H9 (cell line): ENCODE measurements around the gene HMGA1. TPM values are rescaled to one million over a fixed set of nuclear protein-coding genes. Genes with fewer than 3 reads are reported as not detected.

Experiments
- DNase-seq: peaks from one replicate; pipeline ENCODE4 v3.0.0-alpha.2; 2017
- H2AFZ ChIP-seq: one replicate; pipeline ENCODE4 v1.6.1; 2013; ENCODE audit warnings: mild to moderate bottlenecking, low read length, control low read depth, moderate library complexity
- H2AK5ac ChIP-seq: 2 replicates; pipeline ENCODE4 v1.6.1; 2013; ENCODE audit warnings: low read length, control low read depth, mixed read lengths; ENCODE audit not compliant: insufficient read length
- H2BK120ac ChIP-seq: one replicate; pipeline ENCODE4 v1.6.1; 2013; ENCODE audit warnings: low read depth, mild to moderate bottlenecking, low read length, control low read depth, inconsistent platforms; ENCODE audit not compliant: poor library complexity, severe bottlenecking
- H2BK12ac ChIP-seq: 2 replicates; pipeline ENCODE4 v1.6.1; 2013; ENCODE audit warnings: low read length, control low read depth, mixed read lengths, low read depth; ENCODE audit not compliant: insufficient read length
- H2BK15ac ChIP-seq: 2 replicates; pipeline ENCODE4 v1.6.1; 2013; ENCODE audit warnings: low read depth, low read length, control low read depth
- H2BK20ac ChIP-seq: one replicate; pipeline ENCODE4 v1.6.1; 2013; ENCODE audit warnings: low read depth, mild to moderate bottlenecking, low read length, control low read depth, inconsistent platforms; ENCODE audit not compliant: poor library complexity, severe bottlenecking
- H2BK5ac ChIP-seq: 2 replicates; pipeline ENCODE4 v1.6.1; 2013; ENCODE audit warnings: low read length, control low read depth, mixed read lengths; ENCODE audit not compliant: insufficient read length
- H3K14ac ChIP-seq: 2 replicates; pipeline ENCODE4 v1.6.1; 2013; ENCODE audit warnings: low read length, control low read depth; ENCODE audit not compliant: insufficient read depth
- H3K18ac ChIP-seq: 2 replicates; pipeline ENCODE4 v1.6.1; 2013; ENCODE audit warnings: low read depth, mild to moderate bottlenecking, mixed read lengths, low read length, control low read depth; ENCODE audit not compliant: insufficient read length
- H3K23ac ChIP-seq: 2 replicates; pipeline ENCODE4 v1.6.1; 2013; ENCODE audit warnings: low read length, control low read depth, mixed read lengths, low read depth; ENCODE audit not compliant: insufficient read length
- H3K23me2 ChIP-seq: 2 replicates; pipeline ENCODE4 v1.6.1; 2013; ENCODE audit warnings: low read depth, mild to moderate bottlenecking, mixed read lengths, low read length, control low read depth; ENCODE audit not compliant: insufficient read length, poor library complexity, severe bottlenecking
- H3K27ac ChIP-seq: 2 replicates; pipeline ENCODE4 v1.5.1; 2013; ENCODE audit warnings: low read length, control low read depth, mixed read lengths, low read depth; ENCODE audit not compliant: insufficient read length
- H3K27me3 ChIP-seq: 2 replicates; pipeline ENCODE4 v1.6.1; 2013; ENCODE audit warnings: low read length, control low read depth, inconsistent platforms; ENCODE audit not compliant: insufficient read depth
- H3K4ac ChIP-seq: 2 replicates; pipeline ENCODE4 v1.6.1; 2013; ENCODE audit warnings: low read depth, mild to moderate bottlenecking, control low read depth, inconsistent platforms, low read length, moderate library complexity
- H3K4me1 ChIP-seq: 2 replicates; pipeline ENCODE4 v1.6.1; 2013; ENCODE audit warnings: low read length, control low read depth, inconsistent platforms; ENCODE audit not compliant: insufficient read depth
- H3K4me2 ChIP-seq: 2 replicates; pipeline ENCODE4 v1.6.1; 2013; ENCODE audit warnings: low read length, control low read depth, mixed read lengths; ENCODE audit not compliant: insufficient read length, insufficient read depth
- H3K56ac ChIP-seq: 2 replicates; pipeline ENCODE4 v1.6.1; 2013; ENCODE audit warnings: low read depth, mild to moderate bottlenecking, mixed read lengths, low read length, control low read depth; ENCODE audit not compliant: insufficient read length
- H3K79me1 ChIP-seq: 2 replicates; pipeline ENCODE4 v1.6.1; 2013; ENCODE audit warnings: low read depth, mild to moderate bottlenecking, moderate library complexity, low read length, control low read depth, inconsistent platforms; ENCODE audit not compliant: insufficient read depth, poor library complexity, severe bottlenecking
- H3K79me2 ChIP-seq: 2 replicates; pipeline ENCODE4 v1.6.1; 2013; ENCODE audit warnings: low read length, control low read depth, inconsistent platforms; ENCODE audit not compliant: insufficient read depth
- H3K9ac ChIP-seq: 2 replicates; pipeline ENCODE4 v1.6.1; 2013; ENCODE audit warnings: low read length, control low read depth, mixed read lengths; ENCODE audit not compliant: insufficient read length; ENCODE audit errors: extremely low read depth
- H3K9me3 ChIP-seq: one replicate; pipeline ENCODE4 v1.6.1; 2013; ENCODE audit warnings: low read depth, low read length, inconsistent platforms; ENCODE audit not compliant: control insufficient read depth
- H3T11ph ChIP-seq: one replicate; pipeline ENCODE4 v1.6.1; 2013; ENCODE audit warnings: mild to moderate bottlenecking, low read length, control low read depth, inconsistent platforms
- H4K20me1 ChIP-seq: one replicate; pipeline ENCODE4 v1.6.1; 2013; ENCODE audit not compliant: control insufficient read depth, insufficient read length, insufficient read depth
- H4K5ac ChIP-seq: 2 replicates; pipeline ENCODE4 v1.6.1; 2013; ENCODE audit warnings: low read depth, mild to moderate bottlenecking, mixed read lengths, low read length, control low read depth; ENCODE audit not compliant: insufficient read length
- H4K8ac ChIP-seq: replicated peaks from 2 replicates; pipeline ENCODE4 v1.6.1; 2013; ENCODE audit warnings: low read length, control low read depth, mixed read lengths, low read depth; ENCODE audit not compliant: insufficient read length
- H4K91ac ChIP-seq: 2 replicates; pipeline ENCODE4 v1.6.1; 2013; ENCODE audit warnings: low read depth, mild to moderate bottlenecking, moderate library complexity, mixed read lengths, low read length, control low read depth; ENCODE audit not compliant: insufficient read length
- H3K27ac Mint-ChIP-seq, 3 experiments: 2 replicates in 2 of 3; 3 replicates in 1 of 3; pipeline ENCODE4 v1.8.0; 2020 to 2021; ENCODE audit warnings: mixed read lengths in 3 of 3, mild to moderate bottlenecking in 1 of 3, moderate library complexity in 1 of 3
- H3K27me3 Mint-ChIP-seq: 2 replicates; pipeline ENCODE4 v1.8.0; 2021; ENCODE audit warnings: low read depth, mild to moderate bottlenecking, moderate library complexity, mixed read lengths
- H3K36me3 Mint-ChIP-seq, 3 experiments: 2 replicates in 2 of 3; 3 replicates in 1 of 3; pipeline ENCODE4 v1.8.0; 2020 to 2021; ENCODE audit warnings: low read depth in 3 of 3, mixed read lengths in 3 of 3; ENCODE audit not compliant: insufficient read depth in 1 of 3
- H3K4me1 Mint-ChIP-seq, 2 experiments: 2 replicates each; pipeline ENCODE4 v1.8.0; 2020; ENCODE audit warnings: mixed read lengths in 2 of 2
- H3K4me3 Mint-ChIP-seq, 2 experiments: 2 replicates in 1 of 2; 3 replicates in 1 of 2; pipeline ENCODE4 v1.8.0; 2020 to 2021; ENCODE audit warnings: mild to moderate bottlenecking in 2 of 2, mixed read lengths in 2 of 2, moderate library complexity in 1 of 2
- H3K9me3 Mint-ChIP-seq, 2 experiments: 2 replicates in 1 of 2; 3 replicates in 1 of 2; pipeline ENCODE4 v1.8.0; 2020; ENCODE audit warnings: mild to moderate bottlenecking in 2 of 2, mixed read lengths in 2 of 2, moderate library complexity in 1 of 2
- WGBS: extraction: QIAGEN DNeasy Blood & Tissue Kit; methylation state at CpG from one replicate; pipeline ENCODE4 v1.1.7; 2013; ENCODE audit warnings: missing lambda C conversion rate, low lambda C conversion rate, mixed read lengths; ENCODE audit not compliant: insufficient read length; ENCODE audit errors: extremely low coverage; 5-methylcytosine and 5-hydroxymethylcytosine counted together
- total RNA-seq: library from RNA; stranded (reverse); gene quantifications from 2 replicates; pipeline ENCODE4 v1.2.1, GENCODE V29; 2021
- TF ChIP-seq, protein P1 (sequence below): fragments of 200-600 bp; sonication (generic); conservative IDR thresholded peaks from 3 replicates; pipeline ENCODE4 v1.8.0; 2021; ENCODE audit warnings: antibody characterized with exemption, mild to moderate bottlenecking

Gene HMGA1
- total RNA-seq, 1 experiment from 2014 or later = 2,116 TPM

DNA sequence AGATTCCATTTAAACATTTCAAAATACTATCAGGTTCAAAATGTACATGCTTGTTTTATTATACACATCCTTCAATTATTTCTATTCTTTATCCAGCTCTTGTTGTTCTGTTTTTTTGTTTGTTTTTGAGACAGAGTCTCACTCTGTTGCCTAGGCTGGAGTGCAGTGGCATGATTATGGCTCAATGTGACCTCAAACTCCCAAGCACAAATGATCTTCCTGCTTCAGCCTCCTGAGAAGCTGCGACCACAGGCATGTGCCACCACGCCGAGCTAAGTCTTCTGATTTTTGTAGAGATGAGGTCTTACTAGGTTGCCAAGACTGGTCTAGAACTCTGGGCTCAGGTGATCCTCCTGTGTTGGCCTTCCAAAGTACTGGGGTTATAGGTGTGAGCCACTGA lies 56.3 kb downstream of the HMGA1 start:
- Histone ChIP-seq H4K8ac (no peak overlapping the region), H4K91ac (no peak overlapping the region), H3K4ac (no peak overlapping the region), H3K23me2 (no peaks in the 10 kb centered on the region), H3K9me3 (no peaks in the 10 kb centered on the region), H2BK20ac (no peak overlapping the region), H3K4me2 (no peak overlapping the region), H3K23ac (no peak overlapping the region), H2BK5ac (no peak overlapping the region), H3K9ac (no peak overlapping the region), H3K79me1 (no peaks in the 10 kb centered on the region), H3K14ac (no peak overlapping the region), H3K4me1 (no peaks in the 10 kb centered on the region), H3K56ac (no peak overlapping the region), H3K18ac (no peak overlapping the region), H3K27me3 (no peaks in the 10 kb centered on the region), H2BK15ac (no peak overlapping the region), H2AFZ (no peak overlapping the region), H3K79me2 (no peaks in the 10 kb centered on the region), H2AK5ac (no peak overlapping the region), H4K20me1 (no peaks in the 10 kb centered on the region), H2BK12ac (no peak overlapping the region), H3T11ph (no peak overlapping the region), H3K27ac (no peak overlapping the region), H4K5ac (no peak overlapping the region), H2BK120ac (no peak overlapping the region)
- Mint-ChIP-seq H3K36me3 (peaks cover 9 to 36% (median 32%) of the 10 kb centered on the region in 3 experiments; a peak in 6 of 7 replicates), H3K4me3 (no peak overlapping the region), H3K27me3 (no peaks in the 10 kb centered on the region), H3K4me1 (no peaks in the 10 kb centered on the region), H3K27ac (peak overlapping the region in 1 of 3 experiments; percentile 32; a peak in 2 of 7 replicates), H3K9me3 (no peaks in the 10 kb centered on the region)
- no CpG with 5 or more reads among the region's 3 CpGs for WGBS
- TF ChIP-seq, protein P1, sequence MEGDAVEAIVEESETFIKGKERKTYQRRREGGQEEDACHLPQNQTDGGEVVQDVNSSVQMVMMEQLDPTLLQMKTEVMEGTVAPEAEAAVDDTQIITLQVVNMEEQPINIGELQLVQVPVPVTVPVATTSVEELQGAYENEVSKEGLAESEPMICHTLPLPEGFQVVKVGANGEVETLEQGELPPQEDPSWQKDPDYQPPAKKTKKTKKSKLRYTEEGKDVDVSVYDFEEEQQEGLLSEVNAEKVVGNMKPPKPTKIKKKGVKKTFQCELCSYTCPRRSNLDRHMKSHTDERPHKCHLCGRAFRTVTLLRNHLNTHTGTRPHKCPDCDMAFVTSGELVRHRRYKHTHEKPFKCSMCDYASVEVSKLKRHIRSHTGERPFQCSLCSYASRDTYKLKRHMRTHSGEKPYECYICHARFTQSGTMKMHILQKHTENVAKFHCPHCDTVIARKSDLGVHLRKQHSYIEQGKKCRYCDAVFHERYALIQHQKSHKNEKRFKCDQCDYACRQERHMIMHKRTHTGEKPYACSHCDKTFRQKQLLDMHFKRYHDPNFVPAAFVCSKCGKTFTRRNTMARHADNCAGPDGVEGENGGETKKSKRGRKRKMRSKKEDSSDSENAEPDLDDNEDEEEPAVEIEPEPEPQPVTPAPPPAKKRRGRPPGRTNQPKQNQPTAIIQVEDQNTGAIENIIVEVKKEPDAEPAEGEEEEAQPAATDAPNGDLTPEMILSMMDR = no peak
- DNase-seq = no peak
